ENCODE results near the gene FXYD6. TPM values are rescaled to one million over a fixed set of nuclear protein-coding genes. Genes with fewer than 3 reads are reported as not detected.

The FXYD6 gene
- total and polyA plus RNA-seq, 3 experiments from 2014 or later = 0.11 TPM; not detected in 2

GRCh38 chr11:117830674-117831351, 45.6 kb downstream of the FXYD6 start:
- peak overlapping the region in 6 of 7 donors; percentile 20 to 64 (median 44) for H3K4me3 Mint-ChIP-seq
- no peak overlapping the region for H3K27ac ChIP-seq (ENCODE audit: low read depth, low read length)
- CTCF ChIA-PET = interaction anchor here (1.0 to 6.9 kb wide), 5 partner anchors 8 to 222 kb away, joined by 3 to 35 read pairs (median 3); partner anchors contain the start of gene FXYD2
- H3K9me3 ChIP-seq (ENCODE audit: low read length) = no peaks in the 10 kb centered on the region
- peaks cover 48 to 63% (median 49%) of the 10 kb centered on the region in 3 donors for H3K4me1 Mint-ChIP-seq
- H3K4me3 ChIP-seq (ENCODE audit: low read length) = no peak overlapping the region
- H3K27me3 Mint-ChIP-seq = peaks cover 0 to 2% of the 10 kb centered on the region in 2 donors
- H3K9me3 Mint-ChIP-seq = no peaks in the 10 kb centered on the region
- peaks cover 41% of the 10 kb centered on the region for H3K4me1 ChIP-seq (ENCODE audit: insufficient read depth, low read length)
- no peaks in the 10 kb centered on the region for H3K36me3 Mint-ChIP-seq
- H3K27me3 ChIP-seq (ENCODE audit: insufficient read depth, low read length, poor library complexity, severe bottlenecking) = no peaks in the 10 kb centered on the region
- no peaks in the 10 kb centered on the region for H3K36me3 ChIP-seq (ENCODE audit: insufficient read depth, low read length)
- DNase-seq = peak in 1 of 5 donors; percentile 47
- peak overlapping the region in 7 of 8 donors; percentile 62 to 95 (median 86) for H3K27ac Mint-ChIP-seq
- POLR2A ChIA-PET = no interaction called here

GRCh38 chr11:117830072-117830471, 46.4 kb downstream of the FXYD6 start:
- no peak overlapping the region for H3K4me3 ChIP-seq (ENCODE audit: low read length)
- H3K4me1 ChIP-seq (ENCODE audit: insufficient read depth, low read length) = peaks cover 41% of the 10 kb centered on the region
- Mint-ChIP-seq H3K4me1 (peaks cover 53 to 71% (median 56%) of the 10 kb centered on the region in 3 donors), H3K4me3 (peak overlapping the region in 3 of 7 donors; percentile 16 to 64 (median 32)), H3K27me3 (peaks cover 0 to 2% of the 10 kb centered on the region in 2 donors), H3K36me3 (no peaks in the 10 kb centered on the region), H3K27ac (peak overlapping the region in 6 of 8 donors; percentile 76 to 93 (median 88)), H3K9me3 (no peaks in the 10 kb centered on the region)
- H3K9me3 ChIP-seq (ENCODE audit: low read length) = no peaks in the 10 kb centered on the region
- H3K27ac ChIP-seq (ENCODE audit: low read depth, low read length) = no peak overlapping the region
- H3K27me3 ChIP-seq (ENCODE audit: insufficient read depth, low read length, poor library complexity, severe bottlenecking) = no peaks in the 10 kb centered on the region
- no peaks in the 10 kb centered on the region for H3K36me3 ChIP-seq (ENCODE audit: insufficient read depth, low read length)
- ChIA-PET POLR2A (interaction anchor here (0.7 kb wide), 1 partner anchor 121 kb away, joined by 3 read pairs; no protein-coding TSS in a partner anchor), CTCF (interaction anchor here (0.7 to 6.9 kb wide), 9 partner anchors 7 to 314 kb away, joined by 3 to 35 read pairs (median 3); partner anchors contain the start of gene FXYD2)
- DNase-seq = peak in 1 of 5 donors; percentile 33

GRCh38 chr11:117829369-117829725, 47.1 kb downstream of the FXYD6 start:
- H3K36me3 Mint-ChIP-seq = no peaks in the 10 kb centered on the region
- Histone ChIP-seq H3K4me3 (ENCODE audit: low read length) (no peak overlapping the region), H3K27me3 (ENCODE audit: insufficient read depth, low read length, poor library complexity, severe bottlenecking) (no peaks in the 10 kb centered on the region), H3K4me1 (ENCODE audit: insufficient read depth, low read length) (peaks cover 41% of the 10 kb centered on the region), H3K27ac (ENCODE audit: low read depth, low read length) (peak overlapping the region; percentile 21), H3K9me3 (ENCODE audit: low read length) (no peaks in the 10 kb centered on the region), H3K36me3 (ENCODE audit: insufficient read depth, low read length) (no peaks in the 10 kb centered on the region)
- H3K4me3 Mint-ChIP-seq = peak overlapping the region in 1 of 7 donors; percentile 75
- DNase-seq = peak in 1 of 5 donors; percentile 43
- peak overlapping the region in 6 of 8 donors; percentile 92 to 97 (median 94) for H3K27ac Mint-ChIP-seq
- no peaks in the 10 kb centered on the region for H3K9me3 Mint-ChIP-seq
- H3K4me1 Mint-ChIP-seq = peaks cover 60 to 78% (median 62%) of the 10 kb centered on the region in 3 donors
- ChIA-PET POLR2A (interaction anchor here (0.7 kb wide), 1 partner anchor 122 kb away, joined by 3 read pairs; no protein-coding TSS in a partner anchor), CTCF (interaction anchor here (0.7 to 3.0 kb wide), 7 partner anchors 10 to 342 kb away, joined by 3 to 22 read pairs (median 5); no protein-coding TSS in a partner anchor)
- H3K27me3 Mint-ChIP-seq = peaks cover 0 to 2% of the 10 kb centered on the region in 2 donors

- H3K4me3 Mint-ChIP-seq = peak overlapping the region; percentile 7 to 89 (median 57)
- ChIA-PET CTCF (interaction anchor here (0.7 to 15.2 kb wide), 11 partner anchors 9 to 403 kb away, joined by 3 to 255 read pairs (median 6); no protein-coding TSS in a partner anchor), POLR2A (interaction anchor here (0.7 to 1.4 kb wide), 3 partner anchors 14 to 173 kb away, joined by 3 to 8 read pairs (median 4); no protein-coding TSS in a partner anchor)
- Histone ChIP-seq H3K27me3 (ENCODE audit: insufficient read depth, low read length, poor library complexity, severe bottlenecking) (no peaks in the 10 kb centered on the region), H3K4me3 (ENCODE audit: low read length) (no peak overlapping the region), H3K36me3 (ENCODE audit: insufficient read depth, low read length) (no peaks in the 10 kb centered on the region), H3K4me1 (ENCODE audit: insufficient read depth, low read length) (peaks cover 46% of the 10 kb centered on the region), H3K9me3 (ENCODE audit: low read length) (no peaks in the 10 kb centered on the region), H3K27ac (ENCODE audit: low read depth, low read length) (peak overlapping the region; percentile 21)
- peak; percentile 51 to 95 (median 71) for DNase-seq
- no peaks in the 10 kb centered on the region for H3K36me3 Mint-ChIP-seq
- H3K27ac Mint-ChIP-seq = peak overlapping the region; percentile 88 to 97 (median 94)
- peaks cover 65 to 83% (median 67%) of the 10 kb centered on the region in 3 donors for H3K4me1 Mint-ChIP-seq
- no peaks in the 10 kb centered on the region for H3K9me3 Mint-ChIP-seq
- peaks cover 0 to 2% of the 10 kb centered on the region in 2 donors for H3K27me3 Mint-ChIP-seq
Observed at GRCh38 chr11:117828611-117829368, 47.7 kb downstream of the FXYD6 start.

- peak overlapping the region; percentile 21 for H3K27ac ChIP-seq (ENCODE audit: low read depth, low read length)
- H3K27me3 ChIP-seq (ENCODE audit: insufficient read depth, low read length, poor library complexity, severe bottlenecking) = no peaks in the 10 kb centered on the region
- H3K4me3 ChIP-seq (ENCODE audit: low read length) = no peak overlapping the region
- Mint-ChIP-seq H3K4me3 (peak overlapping the region in 6 of 7 donors; percentile 55 to 89 (median 64)), H3K36me3 (no peaks in the 10 kb centered on the region), H3K27ac (peak overlapping the region; percentile 88 to 97 (median 94)), H3K4me1 (peaks cover 74 to 93% (median 75%) of the 10 kb centered on the region in 3 donors), H3K9me3 (no peaks in the 10 kb centered on the region), H3K27me3 (peaks cover 0 to 2% of the 10 kb centered on the region in 2 donors)
- ChIA-PET CTCF (interaction anchor here (0.7 to 15.2 kb wide), 12 partner anchors 8 to 402 kb away, joined by 3 to 255 read pairs (median 8); no protein-coding TSS in a partner anchor), POLR2A (interaction anchor here (0.7 to 1.4 kb wide), 3 partner anchors 13 to 223 kb away, joined by 4 to 8 read pairs (median 4); no protein-coding TSS in a partner anchor)
- H3K36me3 ChIP-seq (ENCODE audit: insufficient read depth, low read length) = no peaks in the 10 kb centered on the region
- peaks cover 56% of the 10 kb centered on the region for H3K4me1 ChIP-seq (ENCODE audit: insufficient read depth, low read length)
- no peaks in the 10 kb centered on the region for H3K9me3 ChIP-seq (ENCODE audit: low read length)
- DNase-seq = peak in 4 of 5 donors; percentile 37 to 70 (median 48)
Observed at GRCh38 chr11:117827521-117828511, 48.6 kb downstream of the FXYD6 start.

GRCh38 chr11:117826832-117827231, 49.6 kb downstream of the FXYD6 start:
- ChIA-PET POLR2A (interaction anchor here (0.6 to 0.7 kb wide), 2 partner anchors 109 to 124 kb away, joined by 3 read pairs; no protein-coding TSS in a partner anchor), CTCF (interaction anchor here (2.3 to 15.2 kb wide), 5 partner anchors 9 to 225 kb away, joined by 10 to 255 read pairs (median 22); no protein-coding TSS in a partner anchor)
- H3K27ac ChIP-seq (ENCODE audit: low read depth, low read length) = no peak overlapping the region
- H3K27me3 ChIP-seq (ENCODE audit: insufficient read depth, low read length, poor library complexity, severe bottlenecking) = no peaks in the 10 kb centered on the region
- no peak for DNase-seq
- H3K4me1 ChIP-seq (ENCODE audit: insufficient read depth, low read length) = peaks cover 65% of the 10 kb centered on the region
- Mint-ChIP-seq H3K4me3 (peak overlapping the region in 4 of 7 donors; percentile 1 to 64 (median 34)), H3K9me3 (no peaks in the 10 kb centered on the region), H3K27me3 (peaks cover 0 to 2% of the 10 kb centered on the region in 2 donors), H3K4me1 (peaks cover 76 to 94% (median 80%) of the 10 kb centered on the region in 3 donors), H3K36me3 (peaks cover 0 to 2% (median 0%) of the 10 kb centered on the region in 3 donors), H3K27ac (peak overlapping the region in 7 of 8 donors; percentile 8 to 93 (median 54))
- no peaks in the 10 kb centered on the region for H3K9me3 ChIP-seq (ENCODE audit: low read length)
- no peaks in the 10 kb centered on the region for H3K36me3 ChIP-seq (ENCODE audit: insufficient read depth, low read length)
- no peak overlapping the region for H3K4me3 ChIP-seq (ENCODE audit: low read length)
